A549 (cell line): ENCODE results near the gene SIPA1. TPM values are rescaled to one million over a fixed set of nuclear protein-coding genes. Genes with fewer than 3 reads are reported as not detected.

Experiments used
- ATAC-seq, 2 experiments: fragments of 200-7000 bp in 1 of 2; fragments of >200 bp in 1 of 2; cut with Nextera tagmentation in 1 of 2; cut with Tn5 transposase in 1 of 2; 3 replicates each; pipeline versions ENCODE4 v1.8.0 to v1.9.1; 2018 to 2020; ENCODE audit warnings: mild to moderate bottlenecking in 1 of 2, moderate library complexity in 1 of 2
- CTCF ChIA-PET: fragments of 300-600 bp; sonication (Branson Sonifier 250); formaldehyde crosslinking; extraction: SDS; loops from one replicate; lab custom pipeline; 2021; ENCODE audit warnings: antibody characterized with exemption, inconsistent platforms; lab: Yijun Ruan, JAX
- POLR2A ChIA-PET: fragments of 350-600 bp; formaldehyde crosslinking; extraction: SDS; loops from one replicate; lab custom pipeline; 2021; ENCODE audit warnings: antibody characterized with exemption, inconsistent platforms; lab: Yijun Ruan, JAX
- DNase-seq, 2 experiments: peaks; one replicate each; pipeline versions ENCODE4 v3.0.0 to v3.0.0-alpha.2; 2011 to 2016; ENCODE audit warnings: low read depth in 1 of 2, low spot score in 1 of 2
- FAIRE-seq: peaks from 2 replicates; lab custom pipeline; 2011; peaks lifted over from hg19 to GRCh38; lab: Jason Lieb, UNC
- H3K27ac ChIP-seq, 2 experiments: fragments of >200 bp; sonication (Bioruptor Twin); formaldehyde crosslinking; 3 replicates each; pipeline ENCODE4 v1.5.1; 2016 to 2017
- H3K4me1 ChIP-seq: fragments of >200 bp; sonication (Bioruptor Twin); formaldehyde crosslinking; 3 replicates; pipeline ENCODE4 v1.6.1; 2016
- H3K4me2 ChIP-seq: fragments of >200 bp; sonication (Bioruptor Twin); formaldehyde crosslinking; 3 replicates; pipeline ENCODE4 v1.6.1; 2016
- H3K4me3 ChIP-seq: fragments of >200 bp; sonication (Bioruptor Twin); formaldehyde crosslinking; 3 replicates; pipeline ENCODE4 v1.5.1; 2016
- H3K9me3 ChIP-seq: fragments of >200 bp; sonication (Bioruptor Twin); formaldehyde crosslinking; 3 replicates; pipeline ENCODE4 v1.6.1; 2016
- BHLHE40 ChIP-seq: IDR thresholded peaks from 2 replicates; pipeline ENCODE4 v1.6.1; 2012; ENCODE audit warnings: low read depth, low read length, inconsistent platforms
- CHD4 ChIP-seq: fragments of 200-600 bp; sonication (generic); IDR thresholded peaks from 2 replicates; pipeline ENCODE4 v1.6.1; 2016; ENCODE audit warnings: antibody characterized with exemption, mild to moderate bottlenecking, borderline replicate concordance
- EHF ChIP-seq: fragments of 250-450 bp; sonication (Bioruptor Pico); IDR thresholded peaks from 2 replicates; pipeline ENCODE4 v1.5.0; 2020; ENCODE audit warnings: mild to moderate bottlenecking
- FOSL2 ChIP-seq, 2 experiments: fragments of 450-650 bp in 1 of 2; fragments of >200 bp in 1 of 2; sonication (Bioruptor Twin) in 1 of 2; formaldehyde crosslinking; IDR thresholded peaks; 2 replicates each; pipeline versions ENCODE4 v1.5.0 to v1.6.1; 2016 to 2020; ENCODE audit warnings: mild to moderate bottlenecking in 1 of 2, moderate library complexity in 1 of 2
- FOXS1 ChIP-seq: fragments of 250-450 bp; sonication (Bioruptor Pico); IDR thresholded peaks from 2 replicates; pipeline ENCODE4 v1.5.0; 2020; ENCODE audit warnings: mild to moderate bottlenecking, moderate library complexity
- HDAC2 ChIP-seq: fragments of 200-600 bp; sonication (generic); IDR thresholded peaks from 2 replicates; pipeline ENCODE4 v1.6.1; 2016
- HEYL ChIP-seq: fragments of 250-450 bp; sonication (Bioruptor Pico); IDR thresholded peaks from 2 replicates; pipeline ENCODE4 v1.8.0; 2021; ENCODE audit warnings: mild to moderate bottlenecking, moderate library complexity
- HOXA7 ChIP-seq: fragments of 250-450 bp; sonication (Bioruptor Pico); IDR thresholded peaks from 2 replicates; pipeline ENCODE4 v1.5.0; 2020; ENCODE audit warnings: mild to moderate bottlenecking, moderate library complexity
- HOXB13 ChIP-seq: fragments of 250-450 bp; sonication (Bioruptor Pico); IDR thresholded peaks from 2 replicates; pipeline ENCODE4 v1.5.0; 2020; ENCODE audit warnings: low read depth, mild to moderate bottlenecking, moderate library complexity
- HOXB5 ChIP-seq: fragments of 250-450 bp; sonication (Bioruptor Pico); IDR thresholded peaks from 2 replicates; pipeline ENCODE4 v1.5.0; 2020; ENCODE audit warnings: mild to moderate bottlenecking, moderate library complexity
- MAFK ChIP-seq: fragments of 450-650 bp; IDR thresholded peaks from 2 replicates; pipeline ENCODE4 v1.6.1; 2014; ENCODE audit not compliant: partially characterized antibody
- MAZ ChIP-seq: fragments of 150-350 bp; IDR thresholded peaks from 2 replicates; pipeline ENCODE4 v1.6.1; 2014; ENCODE audit warnings: antibody characterized with exemption, low read depth, low read length, borderline replicate concordance
- MYC ChIP-seq: IDR thresholded peaks from 2 replicates; pipeline ENCODE4 v1.6.1; 2012; ENCODE audit warnings: mild to moderate bottlenecking, inconsistent platforms, low read length, improper control_type of control experiment, borderline replicate concordance
- NFE2L2 ChIP-seq: fragments of 150-350 bp; conservative IDR thresholded peaks from 2 replicates; pipeline ENCODE4 v1.6.1; 2014; ENCODE audit warnings: low read length
- NR3C1 ChIP-seq: fragments of >200 bp; sonication (Bioruptor Twin); formaldehyde crosslinking; IDR thresholded peaks from 3 replicates; pipeline ENCODE4 v1.6.1; 2017
- PHF8 ChIP-seq: fragments of 200-600 bp; sonication (generic); IDR thresholded peaks from 2 replicates; pipeline ENCODE4 v1.6.1; 2016; ENCODE audit warnings: low read depth, mild to moderate bottlenecking, antibody characterized with exemption, moderate library complexity, borderline replicate concordance
- POLR2AphosphoS2 ChIP-seq: conservative IDR thresholded peaks from 2 replicates; pipeline ENCODE4 v1.6.1; 2012; ENCODE audit warnings: low read length, improper control_type of control experiment, inconsistent platforms
- TFCP2L1 ChIP-seq: fragments of 250-450 bp; sonication (Bioruptor Pico); IDR thresholded peaks from 2 replicates; pipeline ENCODE4 v1.5.0; 2021; ENCODE audit warnings: mild to moderate bottlenecking
- TP53 ChIP-seq: fragments of 250-450 bp; sonication (Bioruptor Pico); IDR thresholded peaks from 2 replicates; pipeline ENCODE4 v1.5.0; 2021; ENCODE audit warnings: mild to moderate bottlenecking, moderate library complexity
- ZC3H11A ChIP-seq: fragments of 450-650 bp; IDR thresholded peaks from 2 replicates; pipeline ENCODE4 v1.6.1; 2014; ENCODE audit warnings: antibody characterized with exemption, mild to moderate bottlenecking
- ZFP36 ChIP-seq: fragments of 450-650 bp; IDR thresholded peaks from 2 replicates; pipeline ENCODE4 v1.6.1; 2014; ENCODE audit warnings: borderline replicate concordance; ENCODE audit not compliant: partially characterized antibody
- ZNF302 ChIP-seq: fragments of 250-450 bp; sonication (Bioruptor Pico); IDR thresholded peaks from 2 replicates; pipeline ENCODE4 v1.9.0; 2021; ENCODE audit warnings: inconsistent platforms, mild to moderate bottlenecking, moderate library complexity
- ZSCAN20 ChIP-seq: fragments of 250-450 bp; sonication (Bioruptor Pico); IDR thresholded peaks from 2 replicates; pipeline ENCODE4 v1.8.0; 2022; ENCODE audit warnings: mild to moderate bottlenecking, moderate library complexity
- WGBS: methylation state at CpG from one replicate; pipeline ENCODE4 v1.1.6; 2017; ENCODE audit errors: missing lambda C conversion rate; 5-methylcytosine and 5-hydroxymethylcytosine counted together
- polyA plus RNA-seq, 4 experiments: library from polyadenylated mRNA; depleted of rRNA in 3 of 4; stranded (reverse); fragments of >200 nt; fragmentation: RNase III in 1 of 4; extraction: RNeasy Plus Mini Kit Qiagen cat#74134 plus additional on column Dnase treatment in 1 of 4; gene quantifications; 2 replicates in 3 of 4; 3 replicates in 1 of 4; pipeline ENCODE4 v1.2.3, GENCODE V29; 2011 to 2017
- TF ChIP-seq, protein P1 (sequence below): fragments of 250-450 bp; sonication (Bioruptor Pico); IDR thresholded peaks from 2 replicates; pipeline ENCODE4 v1.5.0; 2020; ENCODE audit warnings: low read depth, mild to moderate bottlenecking, moderate library complexity
- TF ChIP-seq, protein P2 (sequence below): IDR thresholded peaks from 2 replicates; pipeline ENCODE4 v1.6.1; 2012; ENCODE audit warnings: low read depth, borderline replicate concordance
- TF ChIP-seq, protein P3 (sequence below): fragments of >200 bp; sonication (Bioruptor Twin); formaldehyde crosslinking; IDR thresholded peaks from 3 replicates; pipeline ENCODE4 v1.5.1; 2016

SIPA1 gene
- polyA plus RNA-seq, 2 of the 4 experiments (the other 2 are of a cell fraction) = 9.9 to 17.4 TPM

DNA sequence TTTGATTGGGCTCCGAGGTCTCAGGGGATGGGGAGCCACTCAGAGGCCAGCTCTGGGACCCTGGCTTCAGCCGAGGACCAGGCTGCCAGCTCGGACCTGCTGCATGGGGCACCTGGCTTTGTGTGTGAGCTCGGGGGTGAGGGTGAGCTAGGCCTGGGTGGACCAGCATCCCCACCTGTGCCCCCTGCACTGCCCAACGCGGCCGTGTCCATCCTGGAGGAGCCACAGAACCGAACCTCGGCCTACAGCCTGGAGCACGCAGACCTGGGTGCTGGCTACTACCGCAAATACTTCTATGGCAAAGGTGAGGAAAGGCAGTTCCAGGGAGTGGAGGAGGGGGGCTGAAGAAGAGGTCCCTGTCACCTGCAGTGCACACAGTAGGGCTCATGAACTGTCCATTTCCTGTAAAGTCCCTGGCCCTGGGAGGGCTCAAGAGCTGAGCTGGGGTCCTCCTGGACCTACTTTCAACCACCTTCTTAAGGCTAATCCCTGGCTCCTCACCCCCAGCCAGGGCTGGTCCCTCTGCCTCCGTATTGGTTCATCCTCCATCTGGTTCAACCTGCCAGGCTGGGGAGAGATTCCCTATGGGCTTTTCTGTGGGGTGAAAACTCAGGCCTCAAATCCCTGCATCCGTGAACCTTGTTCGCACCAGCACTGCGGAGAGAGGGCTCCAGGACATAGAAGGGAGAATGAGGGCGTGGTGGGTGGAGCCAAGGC, 3.6 kb downstream of the SIPA1 start:
- WGBS = 91% methylated on average over 16 of the region's 16 CpGs
- TF ChIP-seq ZSCAN20 (CRISPR knock-in tag) (no peak), MAFK (no peak), TFCP2L1 (CRISPR knock-in tag) (no peak), HEYL (CRISPR knock-in tag) (no peak), ZFP36 (no peak), ZNF302 (no peak), NFE2L2 (no peak), TP53 (CRISPR knock-in tag) (no peak), HOXB5 (no peak), HDAC2 (no peak), POLR2AphosphoS2 (no peak), ZC3H11A (no peak), MAZ (no peak), CHD4 (no peak), HOXA7 (no peak)
- TF ChIP-seq, protein P1, sequence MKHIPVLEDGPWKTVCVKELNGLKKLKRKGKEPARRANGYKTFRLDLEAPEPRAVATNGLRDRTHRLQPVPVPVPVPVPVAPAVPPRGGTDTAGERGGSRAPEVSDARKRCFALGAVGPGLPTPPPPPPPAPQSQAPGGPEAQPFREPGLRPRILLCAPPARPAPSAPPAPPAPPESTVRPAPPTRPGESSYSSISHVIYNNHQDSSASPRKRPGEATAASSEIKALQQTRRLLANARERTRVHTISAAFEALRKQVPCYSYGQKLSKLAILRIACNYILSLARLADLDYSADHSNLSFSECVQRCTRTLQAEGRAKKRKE (CRISPR knock-in tag) = no peak
- TF ChIP-seq, protein P2, sequence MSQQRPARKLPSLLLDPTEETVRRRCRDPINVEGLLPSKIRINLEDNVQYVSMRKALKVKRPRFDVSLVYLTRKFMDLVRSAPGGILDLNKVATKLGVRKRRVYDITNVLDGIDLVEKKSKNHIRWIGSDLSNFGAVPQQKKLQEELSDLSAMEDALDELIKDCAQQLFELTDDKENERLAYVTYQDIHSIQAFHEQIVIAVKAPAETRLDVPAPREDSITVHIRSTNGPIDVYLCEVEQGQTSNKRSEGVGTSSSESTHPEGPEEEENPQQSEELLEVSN = no peak
- Histone ChIP-seq H3K4me1 (peaks cover 32% of the 10 kb centered on the region), H3K27ac (no peak overlapping the region), H3K4me2 (no peak overlapping the region), H3K9me3 (no peaks in the 10 kb centered on the region), H3K4me3 (no peak overlapping the region)
- POLR2A ChIA-PET = no interaction called here
- DNase-seq = no peak
- CTCF ChIA-PET = interaction anchor here (0.6 to 8.2 kb wide), 6 partner anchors 11 to 247 kb away, joined by 3 to 54 read pairs (median 3); no protein-coding TSS in a partner anchor
- FAIRE-seq = no peak
- no peak for ATAC-seq

DNA sequence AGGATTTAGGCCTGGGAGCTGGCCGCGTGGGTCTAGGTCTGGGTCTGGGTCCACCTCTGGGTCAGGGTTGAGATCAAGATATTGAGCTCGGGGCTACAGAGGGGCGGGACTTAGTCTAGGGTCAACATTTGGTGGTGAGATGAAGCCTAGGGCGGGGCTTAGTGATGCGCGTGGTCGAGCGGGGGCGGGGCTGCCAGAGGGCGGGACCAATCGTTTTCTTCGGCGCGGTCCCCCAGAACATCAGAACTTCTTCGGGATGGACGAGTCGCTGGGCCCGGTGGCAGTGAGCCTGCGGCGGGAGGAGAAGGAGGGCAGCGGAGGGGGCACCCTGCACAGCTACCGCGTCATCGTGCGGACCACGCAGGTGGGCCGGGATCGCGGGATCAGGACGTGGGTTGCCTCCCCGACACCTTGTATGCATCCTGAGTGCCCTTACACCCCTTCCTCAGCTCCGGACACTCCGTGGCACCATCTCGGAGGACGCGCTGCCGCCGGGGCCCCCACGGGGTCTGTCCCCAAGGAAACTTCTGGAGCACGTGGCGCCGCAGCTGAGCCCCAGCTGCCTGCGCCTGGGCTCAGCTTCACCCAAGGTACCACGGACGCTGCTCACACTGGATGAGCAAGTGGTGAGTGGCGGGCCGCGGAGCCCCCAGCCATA, 4.2 kb downstream of the SIPA1 start:
- Histone ChIP-seq H3K27ac (no peak overlapping the region), H3K4me2 (no peak overlapping the region), H3K9me3 (no peaks in the 10 kb centered on the region), H3K4me1 (peaks cover 28% of the 10 kb centered on the region), H3K4me3 (no peak overlapping the region)
- ATAC-seq = no peak
- CTCF ChIA-PET = interaction anchor here (0.6 to 1.9 kb wide), 7 partner anchors 11 to 247 kb away, joined by 3 to 5 read pairs (median 3); no protein-coding TSS in a partner anchor
- WGBS = 88% methylated on average over 49 of the region's 49 CpGs
- FAIRE-seq = no peak
- POLR2A ChIA-PET = no interaction called here
- no peak for DNase-seq
- TF ChIP-seq BHLHE40 (no peak), PHF8 (no peak), ZFP36 (no peak), MYC (no peak), FOXS1 (no peak), NR3C1 (no peak), ZC3H11A (no peak), MAZ (no peak), HOXB13 (CRISPR knock-in tag) (no peak), EHF (CRISPR knock-in tag) (no peak), FOSL2 (IDR thresholded peaks at IDR 0.05) (no peak), FOSL2 (CRISPR knock-in tag; IDR thresholded peaks at IDR 0.05) (no peak)
- TF ChIP-seq, protein P3, sequence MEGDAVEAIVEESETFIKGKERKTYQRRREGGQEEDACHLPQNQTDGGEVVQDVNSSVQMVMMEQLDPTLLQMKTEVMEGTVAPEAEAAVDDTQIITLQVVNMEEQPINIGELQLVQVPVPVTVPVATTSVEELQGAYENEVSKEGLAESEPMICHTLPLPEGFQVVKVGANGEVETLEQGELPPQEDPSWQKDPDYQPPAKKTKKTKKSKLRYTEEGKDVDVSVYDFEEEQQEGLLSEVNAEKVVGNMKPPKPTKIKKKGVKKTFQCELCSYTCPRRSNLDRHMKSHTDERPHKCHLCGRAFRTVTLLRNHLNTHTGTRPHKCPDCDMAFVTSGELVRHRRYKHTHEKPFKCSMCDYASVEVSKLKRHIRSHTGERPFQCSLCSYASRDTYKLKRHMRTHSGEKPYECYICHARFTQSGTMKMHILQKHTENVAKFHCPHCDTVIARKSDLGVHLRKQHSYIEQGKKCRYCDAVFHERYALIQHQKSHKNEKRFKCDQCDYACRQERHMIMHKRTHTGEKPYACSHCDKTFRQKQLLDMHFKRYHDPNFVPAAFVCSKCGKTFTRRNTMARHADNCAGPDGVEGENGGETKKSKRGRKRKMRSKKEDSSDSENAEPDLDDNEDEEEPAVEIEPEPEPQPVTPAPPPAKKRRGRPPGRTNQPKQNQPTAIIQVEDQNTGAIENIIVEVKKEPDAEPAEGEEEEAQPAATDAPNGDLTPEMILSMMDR = no peak
